IMR-90 (cell line): Measurements from ENCODE around the gene DENND2D. TPM values are rescaled to one million over a fixed set of nuclear protein-coding genes. Genes with fewer than 3 reads are reported as not detected.

ENCODE experiments used
- ATAC-seq: fragments of 200-7000 bp; cut with Tn5 transposase; 2 replicates; pipeline ENCODE4 v1.9.1; 2020; ENCODE audit warnings: low read depth, mild to moderate bottlenecking, moderate library complexity
- BruUV-seq: library from RNA; stranded (reverse); fragments of 400-500 nt; replicated peaks from 2 replicates; lab custom pipeline; 2021; lab: Mats Ljungman, UMichigan
- CTCF ChIA-PET: fragments of 300-600 bp; formaldehyde crosslinking; extraction: SDS; loops from one replicate; lab custom pipeline; 2021; ENCODE audit warnings: antibody characterized with exemption; lab: Yijun Ruan, JAX
- POLR2A ChIA-PET: fragments of 300-600 bp; sonication (Branson Sonifier 250); formaldehyde crosslinking; loops from one replicate; lab custom pipeline; 2022; ENCODE audit warnings: antibody characterized with exemption; ENCODE audit not compliant: unreplicated experiment; lab: Charles Lee
- DNase-seq: peaks from one replicate; pipeline ENCODE4 v3.0.0; 2013
- H2AFZ ChIP-seq: replicated peaks from 2 replicates; pipeline ENCODE3; 2013; ENCODE audit warnings: low read length, mild to moderate bottlenecking; ENCODE audit not compliant: poor library complexity
- H2AK5ac ChIP-seq: 2 replicates; pipeline ENCODE4 v1.6.1; 2013; ENCODE audit warnings: low read depth, low read length, inconsistent platforms
- H2AK9ac ChIP-seq: replicated peaks from 2 replicates; pipeline ENCODE3; 2013; ENCODE audit warnings: mild to moderate bottlenecking, low read depth, low read length, moderate library complexity; ENCODE audit not compliant: poor library complexity
- H2BK120ac ChIP-seq: 2 replicates; pipeline ENCODE4 v1.6.1; 2013; ENCODE audit warnings: low read depth, low read length, inconsistent platforms
- H2BK15ac ChIP-seq: 3 replicates; pipeline ENCODE4 v1.6.1; 2013; ENCODE audit warnings: low read depth, low read length, inconsistent platforms
- H2BK20ac ChIP-seq: 2 replicates; pipeline ENCODE4 v1.6.1; 2013; ENCODE audit warnings: low read depth, mild to moderate bottlenecking, inconsistent platforms, low read length, moderate library complexity
- H2BK5ac ChIP-seq: 2 replicates; pipeline ENCODE4 v1.6.1; 2013; ENCODE audit warnings: mild to moderate bottlenecking, low read depth, low read length, inconsistent platforms; ENCODE audit not compliant: poor library complexity, severe bottlenecking
- H3K14ac ChIP-seq: replicated peaks from 2 replicates; pipeline ENCODE4 v1.6.1; 2013; ENCODE audit warnings: low read depth, low read length, inconsistent platforms
- H3K18ac ChIP-seq: 2 replicates; pipeline ENCODE4 v1.6.1; 2013; ENCODE audit warnings: low read depth, low read length, control low read depth
- H3K23ac ChIP-seq: 2 replicates; pipeline ENCODE4 v1.6.1; 2013; ENCODE audit warnings: low read depth, low read length, inconsistent platforms
- H3K27ac ChIP-seq: 2 replicates; pipeline ENCODE4 v1.5.1; 2013; ENCODE audit warnings: mild to moderate bottlenecking, control low read depth, low read length; ENCODE audit not compliant: insufficient read depth
- H3K27me3 ChIP-seq: 2 replicates; pipeline ENCODE4 v1.6.1; 2013; ENCODE audit warnings: low read length; ENCODE audit not compliant: control insufficient read depth, insufficient read depth
- H3K36me3 ChIP-seq: 2 replicates; pipeline ENCODE4 v1.6.1; 2013; ENCODE audit warnings: low read length, mixed read lengths; ENCODE audit not compliant: control insufficient read depth, insufficient read depth
- H3K4ac ChIP-seq: 2 replicates; pipeline ENCODE4 v1.6.1; 2013; ENCODE audit warnings: low read depth, low read length, inconsistent platforms
- H3K4me1 ChIP-seq: 2 replicates; pipeline ENCODE4 v1.6.1; 2013; ENCODE audit warnings: low read length, mixed read lengths; ENCODE audit not compliant: control insufficient read depth, insufficient read depth
- H3K4me2 ChIP-seq: 2 replicates; pipeline ENCODE4 v1.6.1; 2013; ENCODE audit warnings: low read depth, mild to moderate bottlenecking, control low read depth, low read length, moderate library complexity
- H3K4me3 ChIP-seq: 2 replicates; pipeline ENCODE4 v1.5.1; 2013; ENCODE audit warnings: low read depth, mild to moderate bottlenecking, control low read depth, low read length, moderate library complexity; ENCODE audit not compliant: insufficient read depth
- H3K56ac ChIP-seq: 2 replicates; pipeline ENCODE4 v1.6.1; 2013; ENCODE audit warnings: low read length, inconsistent platforms; ENCODE audit not compliant: insufficient read depth; ENCODE audit errors: extremely low read depth
- H3K79me1 ChIP-seq, 2 experiments: 2 replicates each; pipeline ENCODE4 v1.6.1; 2013; ENCODE audit warnings: low read length in 2 of 2, inconsistent platforms in 1 of 2, low read depth in 1 of 2
- H3K9ac ChIP-seq: 2 replicates; pipeline ENCODE4 v1.6.1; 2013; ENCODE audit warnings: low read depth, low read length, control low read depth
- H3K9me1 ChIP-seq: 2 replicates; pipeline ENCODE4 v1.6.1; 2013; ENCODE audit warnings: low read length, inconsistent platforms; ENCODE audit not compliant: insufficient read depth
- H3K9me3 ChIP-seq: 2 replicates; pipeline ENCODE4 v1.6.1; 2013; ENCODE audit warnings: low read length; ENCODE audit not compliant: control insufficient read depth, insufficient read depth
- H4K20me1 ChIP-seq: 2 replicates; pipeline ENCODE4 v1.6.1; 2013; ENCODE audit warnings: low read length, inconsistent platforms; ENCODE audit not compliant: insufficient read depth
- H4K5ac ChIP-seq: 2 replicates; pipeline ENCODE4 v1.6.1; 2013; ENCODE audit warnings: mild to moderate bottlenecking, low read depth, low read length, control low read depth
- H4K8ac ChIP-seq, 2 experiments: 2 replicates each; pipeline ENCODE4 v1.6.1; 2013; ENCODE audit warnings: low read depth in 2 of 2, low read length in 2 of 2, control low read depth in 1 of 2, inconsistent platforms in 1 of 2
- H4K91ac ChIP-seq: 2 replicates; pipeline ENCODE4 v1.6.1; 2013; ENCODE audit warnings: low read depth, low read length, inconsistent platforms; ENCODE audit not compliant: insufficient read depth
- BHLHE40 ChIP-seq: fragments of 150-350 bp; IDR thresholded peaks from 2 replicates; pipeline ENCODE4 v1.6.1; 2016; ENCODE audit warnings: mild to moderate bottlenecking, low read depth, low read length
- CEBPB ChIP-seq: IDR thresholded peaks from 2 replicates; pipeline ENCODE4 v1.6.1; 2012; ENCODE audit warnings: low read depth, low read length, improper control_type of control experiment
- CHD1 ChIP-seq: IDR thresholded peaks from 2 replicates; pipeline ENCODE4 v1.6.1; 2012; ENCODE audit warnings: low read depth, low read length, improper control_type of control experiment
- ELK1 ChIP-seq: fragments of 150-350 bp; IDR thresholded peaks from 2 replicates; pipeline ENCODE4 v1.6.1; 2016; ENCODE audit warnings: low read depth, mild to moderate bottlenecking, low read length, moderate library complexity, borderline replicate concordance
- FOS ChIP-seq: fragments of 150-350 bp; IDR thresholded peaks from 2 replicates; pipeline ENCODE4 v1.6.1; 2016; ENCODE audit warnings: low read depth, low read length
- MAFK ChIP-seq: IDR thresholded peaks from 2 replicates; pipeline ENCODE4 v1.6.1; 2012; ENCODE audit warnings: low read depth, low read length, improper control_type of control experiment
- MAZ ChIP-seq: IDR thresholded peaks from 2 replicates; pipeline ENCODE4 v1.6.1; 2012; ENCODE audit warnings: low read depth, mild to moderate bottlenecking, low read length, improper control_type of control experiment, moderate library complexity, borderline replicate concordance
- MXI1 ChIP-seq: IDR thresholded peaks from 2 replicates; pipeline ENCODE4 v1.6.1; 2012; ENCODE audit warnings: low read depth, mild to moderate bottlenecking, low read length, moderate library complexity, borderline replicate concordance
- NFE2L2 ChIP-seq: fragments of 150-350 bp; IDR thresholded peaks from 2 replicates; pipeline ENCODE4 v1.6.1; 2016; ENCODE audit warnings: low read depth, mild to moderate bottlenecking, low read length
- POLR2A ChIP-seq: IDR thresholded peaks from 2 replicates; pipeline ENCODE4 v1.6.1; 2012; ENCODE audit warnings: mild to moderate bottlenecking, low read depth, low read length
- RAD21 ChIP-seq: IDR thresholded peaks from 2 replicates; pipeline ENCODE4 v1.6.1; 2012; ENCODE audit warnings: low read length, improper control_type of control experiment
- RCOR1 ChIP-seq: IDR thresholded peaks from 2 replicates; pipeline ENCODE4 v1.6.1; 2012; ENCODE audit warnings: mild to moderate bottlenecking, low read length, improper control_type of control experiment; ENCODE audit not compliant: insufficient replicate concordance
- RFX5 ChIP-seq: IDR thresholded peaks from 2 replicates; pipeline ENCODE4 v1.8.0; 2012; ENCODE audit warnings: low read depth, mild to moderate bottlenecking, low read length, moderate library complexity
- SMC3 ChIP-seq: fragments of 150-350 bp; IDR thresholded peaks from 2 replicates; pipeline ENCODE4 v1.6.1; 2016; ENCODE audit warnings: low read depth, mild to moderate bottlenecking, antibody characterized with exemption, low read length, moderate library complexity
- WGBS, 2 experiments: methylation state at CpG; one replicate each; pipeline versions ENCODE4 v1.1.5 to v1.1.7; 2013; ENCODE audit warnings: missing lambda C conversion rate in 2 of 2; ENCODE audit not compliant: insufficient read length in 1 of 2; ENCODE audit errors: extremely low coverage in 2 of 2; 5-methylcytosine and 5-hydroxymethylcytosine counted together
- dilution Hi-C: fragments of 300-500 bp; cut with HindIII; formaldehyde crosslinking; loops from one replicate; pipeline ENCODE4 v1.14.3; 2018; ENCODE audit warnings: low sequenced_read_pairs; ENCODE audit not compliant: unreplicated experiment
- in situ Hi-C: fragments of 300-500 bp; cut with MboI; formaldehyde crosslinking; loops from 3 replicates; pipeline ENCODE4 v1.14.3; 2019; ENCODE audit warnings: low sequenced_read_pairs, inconsistent platforms, mixed read lengths
- intact Hi-C: fragments of 100-400 bp; cut with micrococcal nuclease; formaldehyde crosslinking; loops from 2 replicates; pipeline ENCODE4 v1.10.0; 2022
- polyA plus RNA-seq, 3 experiments: library from polyadenylated mRNA; depleted of rRNA; stranded (reverse); fragments of >200 nt; gene quantifications; 2 replicates each; pipeline ENCODE4 v1.2.3, GENCODE V29; 2012; ENCODE audit warnings: low replicate concordance in 1 of 3
- total RNA-seq: library from RNA; depleted of rRNA; stranded (reverse); fragments of >200 nt; gene quantifications from 2 replicates; pipeline ENCODE4 v1.2.3, GENCODE V29; 2012
- TF ChIP-seq, protein P1 (sequence below): conservative IDR thresholded peaks from 2 replicates; pipeline ENCODE4 v1.5.1; 2012; ENCODE audit warnings: mild to moderate bottlenecking, low read depth, low read length, improper control_type of control experiment
- TF ChIP-seq, protein P2 (sequence below): fragments of 150-350 bp; IDR thresholded peaks from 2 replicates; pipeline ENCODE4 v1.6.1; 2017; ENCODE audit warnings: mild to moderate bottlenecking, antibody characterized with exemption, low read length, low read depth

Gene DENND2D
- total and polyA plus RNA-seq, 2 of the 4 experiments (the other 2 are of a cell fraction) = 0.86 to 0.90 TPM

DNA sequence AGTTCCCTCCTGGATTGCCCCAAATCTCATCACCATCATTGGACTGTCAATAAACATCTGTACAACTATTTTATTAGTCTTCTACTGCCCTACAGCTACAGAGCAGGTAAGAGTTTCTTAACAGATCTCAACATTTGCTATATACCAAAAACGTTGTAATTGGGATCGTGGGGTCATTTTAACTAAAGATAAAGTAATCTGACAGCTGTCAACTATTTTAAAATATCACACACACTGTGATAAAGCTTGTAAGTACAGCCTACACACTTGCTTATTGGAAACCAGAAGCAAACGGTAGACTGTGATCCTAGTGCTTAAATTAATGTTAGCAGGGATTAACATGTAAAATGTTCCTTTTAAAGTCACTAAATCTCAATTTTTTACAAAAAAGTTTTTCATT, 52.5 kb downstream of the DENND2D start:
- H3K4me1 ChIP-seq = no peaks in the 10 kb centered on the region
- H2BK20ac ChIP-seq = no peak overlapping the region
- no peak overlapping the region for H3K4ac ChIP-seq
- ChIA-PET POLR2A (no interaction called here), CTCF (no interaction called here)
- no peak overlapping the region for H2BK120ac ChIP-seq
- H2BK5ac ChIP-seq = no peak overlapping the region
- no peak overlapping the region for H3K23ac ChIP-seq
- no peak overlapping the region for H3K27ac ChIP-seq
- no peak overlapping the region for H2AK9ac ChIP-seq
- H4K8ac ChIP-seq = no peak overlapping the region
- no CpG with 5 or more reads among the region's 3 CpGs for WGBS, 2 experiments
- in situ Hi-C loops = no loop called here
- no peak overlapping the region for H4K91ac ChIP-seq
- BruUV-seq = no TSS peak
- H4K5ac ChIP-seq = no peak overlapping the region
- H4K20me1 ChIP-seq = peaks cover 5% of the 10 kb centered on the region; the same call in 1 of the 2 replicates
- no peak overlapping the region for H3K9ac ChIP-seq
- H3K79me1 ChIP-seq = peaks cover 15 to 26% of the 10 kb centered on the region in 2 experiments
- no peak for ATAC-seq
- TF ChIP-seq RCOR1 (no peak), POLR2A (no peak), CEBPB (no peak), MAZ (no peak), SMC3 (no peak), BHLHE40 (no peak), RAD21 (no peak), CHD1 (no peak), MXI1 (no peak), MAFK (no peak), FOS (no peak), RFX5 (no peak), ELK1 (no peak), NFE2L2 (no peak)
- TF ChIP-seq, protein P1, sequence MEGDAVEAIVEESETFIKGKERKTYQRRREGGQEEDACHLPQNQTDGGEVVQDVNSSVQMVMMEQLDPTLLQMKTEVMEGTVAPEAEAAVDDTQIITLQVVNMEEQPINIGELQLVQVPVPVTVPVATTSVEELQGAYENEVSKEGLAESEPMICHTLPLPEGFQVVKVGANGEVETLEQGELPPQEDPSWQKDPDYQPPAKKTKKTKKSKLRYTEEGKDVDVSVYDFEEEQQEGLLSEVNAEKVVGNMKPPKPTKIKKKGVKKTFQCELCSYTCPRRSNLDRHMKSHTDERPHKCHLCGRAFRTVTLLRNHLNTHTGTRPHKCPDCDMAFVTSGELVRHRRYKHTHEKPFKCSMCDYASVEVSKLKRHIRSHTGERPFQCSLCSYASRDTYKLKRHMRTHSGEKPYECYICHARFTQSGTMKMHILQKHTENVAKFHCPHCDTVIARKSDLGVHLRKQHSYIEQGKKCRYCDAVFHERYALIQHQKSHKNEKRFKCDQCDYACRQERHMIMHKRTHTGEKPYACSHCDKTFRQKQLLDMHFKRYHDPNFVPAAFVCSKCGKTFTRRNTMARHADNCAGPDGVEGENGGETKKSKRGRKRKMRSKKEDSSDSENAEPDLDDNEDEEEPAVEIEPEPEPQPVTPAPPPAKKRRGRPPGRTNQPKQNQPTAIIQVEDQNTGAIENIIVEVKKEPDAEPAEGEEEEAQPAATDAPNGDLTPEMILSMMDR = no peak
- TF ChIP-seq, protein P2, sequence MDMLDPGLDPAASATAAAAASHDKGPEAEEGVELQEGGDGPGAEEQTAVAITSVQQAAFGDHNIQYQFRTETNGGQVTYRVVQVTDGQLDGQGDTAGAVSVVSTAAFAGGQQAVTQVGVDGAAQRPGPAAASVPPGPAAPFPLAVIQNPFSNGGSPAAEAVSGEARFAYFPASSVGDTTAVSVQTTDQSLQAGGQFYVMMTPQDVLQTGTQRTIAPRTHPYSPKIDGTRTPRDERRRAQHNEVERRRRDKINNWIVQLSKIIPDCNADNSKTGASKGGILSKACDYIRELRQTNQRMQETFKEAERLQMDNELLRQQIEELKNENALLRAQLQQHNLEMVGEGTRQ = no peak
- H3K14ac ChIP-seq = no peak overlapping the region
- H3K9me1 ChIP-seq = peaks cover 3% of the 10 kb centered on the region; the same call in 1 of the 2 replicates
- no peak overlapping the region for H3K56ac ChIP-seq
- no peak overlapping the region for H3K4me3 ChIP-seq
- peaks cover 17% of the 10 kb centered on the region for H3K36me3 ChIP-seq
- no peak overlapping the region for H3K18ac ChIP-seq
- dilution Hi-C loops = no loop called here
- intact Hi-C loops = loop anchor here (5.0 to 10.0 kb wide), 2 partner anchors 34 to 197 kb away; no protein-coding TSS in a partner anchor
- DNase-seq = no peak
- H3K4me2 ChIP-seq = no peak overlapping the region
- H2BK15ac ChIP-seq = no peak overlapping the region
- H3K27me3 ChIP-seq = no peaks in the 10 kb centered on the region
- no peaks in the 10 kb centered on the region for H3K9me3 ChIP-seq
- H2AFZ ChIP-seq = no peak overlapping the region
- H2AK5ac ChIP-seq = no peak overlapping the region
